ENCODE data around the gene RGS21.

GRCh38 chr1:192311281-192311680 lies 5.5 kb upstream of the RGS21 start:
- TF ChIP-seq CTCF (IDR thresholded peaks at IDR 0.05; ENCODE audit: low read depth, low read length, poor library complexity, severe bottlenecking): peak; percentile 38
- TF ChIP-seq EZH2phosphoT487 (IDR thresholded peaks at IDR 0.05; ENCODE audit: borderline replicate concordance, low read length): no peak
